HepG2 (cell line): Measurements from ENCODE around the gene MRPL34. TPM values are rescaled to one million over a fixed set of nuclear protein-coding genes. Genes with fewer than 3 reads are reported as not detected.

ENCODE experiments used
- EZH2 ChIP-seq: conservative IDR thresholded peaks from 2 replicates; pipeline ENCODE4 v1.6.1; 2012; ENCODE audit warnings: mild to moderate bottlenecking, low read depth, low read length, moderate library complexity
- GMEB1 ChIP-seq: sonication (generic); formaldehyde crosslinking; IDR thresholded peaks from 2 replicates; pipeline ENCODE4 v1.5.1; 2020; ENCODE audit warnings: missing genetic modification reagents, mild to moderate bottlenecking, borderline replicate concordance
- GTF2F1 ChIP-seq: fragments of 150-350 bp; IDR thresholded peaks from 2 replicates; pipeline ENCODE4 v1.6.1; 2014; ENCODE audit warnings: low read length
- GTF3A ChIP-seq: sonication (generic); formaldehyde crosslinking; conservative IDR thresholded peaks from 2 replicates; pipeline ENCODE4 v1.4.0; 2020; ENCODE audit warnings: mild to moderate bottlenecking, missing genetic modification reagents
- KDM4B ChIP-seq: sonication (generic); formaldehyde crosslinking; IDR thresholded peaks from 2 replicates; pipeline ENCODE4 v1.4.0; 2020; ENCODE audit warnings: missing genetic modification reagents
- MYC ChIP-seq: sonication (generic); formaldehyde crosslinking; IDR thresholded peaks from 2 replicates; pipeline ENCODE4 v1.9.0; 2021; ENCODE audit warnings: missing genetic modification reagents, borderline replicate concordance
- PHF21A ChIP-seq: sonication (generic); formaldehyde crosslinking; IDR thresholded peaks from 2 replicates; pipeline ENCODE4 v1.5.0; 2020; ENCODE audit warnings: mild to moderate bottlenecking, missing genetic modification reagents
- POLR2AphosphoS2 ChIP-seq: IDR thresholded peaks from 2 replicates; pipeline ENCODE4 v1.6.1; 2011; ENCODE audit warnings: low read depth, low read length, improper control_type of control experiment
- SP5 ChIP-seq: IDR thresholded peaks from 2 replicates; pipeline ENCODE4 v1.6.1; 2016; ENCODE audit warnings: low read depth, borderline replicate concordance
- TEAD3 ChIP-seq: optimal IDR thresholded peaks from 2 replicates; pipeline ENCODE3; 2016; ENCODE audit warnings: borderline replicate concordance
- TFE3 ChIP-seq: IDR thresholded peaks from 2 replicates; pipeline ENCODE4 v1.6.1; 2016
- TMF1 ChIP-seq: sonication (generic); formaldehyde crosslinking; IDR thresholded peaks from 2 replicates; pipeline ENCODE4 v1.8.1; 2022; ENCODE audit warnings: low read depth, missing genetic modification reagents
- ZKSCAN1 ChIP-seq: fragments of 150-350 bp; IDR thresholded peaks from 2 replicates; pipeline ENCODE4 v1.6.1; 2014; ENCODE audit warnings: low read length
- ZMAT5 ChIP-seq: sonication (generic); formaldehyde crosslinking; IDR thresholded peaks from 2 replicates; pipeline ENCODE4 v1.5.0; 2020; ENCODE audit warnings: mild to moderate bottlenecking, low read depth, missing genetic modification reagents, borderline replicate concordance
- ZNF276 ChIP-seq: sonication (generic); formaldehyde crosslinking; IDR thresholded peaks from 2 replicates; pipeline ENCODE4 v1.4.0; 2020; ENCODE audit warnings: mild to moderate bottlenecking, low read depth, missing genetic modification reagents
- ZNF513 ChIP-seq: sonication (generic); formaldehyde crosslinking; conservative IDR thresholded peaks from 2 replicates; pipeline ENCODE4 v1.5.0; 2020; ENCODE audit warnings: missing genetic modification reagents
- ZNF547 ChIP-seq: sonication (generic); formaldehyde crosslinking; IDR thresholded peaks from 2 replicates; pipeline ENCODE4 v1.5.1; 2020; ENCODE audit warnings: mild to moderate bottlenecking, missing genetic modification reagents
- ZNF652 ChIP-seq: IDR thresholded peaks from 2 replicates; pipeline ENCODE4 v1.6.1; 2016; ENCODE audit warnings: low read depth, borderline replicate concordance
- ZNF740 ChIP-seq: sonication (generic); formaldehyde crosslinking; IDR thresholded peaks from 2 replicates; pipeline ENCODE4 v1.4.0; 2020; ENCODE audit warnings: missing genetic modification reagents
- ZNF775 ChIP-seq: sonication (generic); formaldehyde crosslinking; IDR thresholded peaks from 2 replicates; pipeline ENCODE4 v1.4.0; 2020; ENCODE audit warnings: missing genetic modification reagents, mild to moderate bottlenecking, moderate library complexity, borderline replicate concordance
- ZNF790 ChIP-seq: sonication (generic); formaldehyde crosslinking; IDR thresholded peaks from 2 replicates; pipeline ENCODE4 v1.8.0; 2022; ENCODE audit warnings: missing genetic modification reagents, mild to moderate bottlenecking, borderline replicate concordance
- ZNF883 ChIP-seq: sonication (generic); formaldehyde crosslinking; IDR thresholded peaks from 2 replicates; pipeline ENCODE4 v1.5.1; 2020; ENCODE audit warnings: mild to moderate bottlenecking, missing genetic modification reagents; ENCODE audit errors: not compliant biosample characterization
- polyA plus RNA-seq, 8 experiments: library from polyadenylated mRNA; depleted of rRNA in 3 of 8; stranded (reverse) in 7 of 8; unstranded in 1 of 8; fragments of >200 nt; fragmentation: Illumina TruSeq in 4 of 8; extraction: Trizol in 4 of 8; gene quantifications; 2 replicates each; pipeline versions ENCODE4 v1.2.1 to v1.2.3, GENCODE V29; 2011 to 2016; ENCODE audit warnings: low read depth in 4 of 8, missing spikeins in 1 of 8, mixed read lengths in 1 of 8; ENCODE audit not compliant: insufficient read depth in 1 of 8
- total RNA-seq, 5 experiments: library from RNA; depleted of rRNA; stranded (reverse); fragments of >200 nt; fragmentation: Illumina TruSeq; extraction: Trizol; gene quantifications; 2 replicates each; pipeline ENCODE4 v1.2.3, GENCODE V29; 2016; ENCODE audit warnings: low read depth in 1 of 5

Gene MRPL34
- total and polyA plus RNA-seq, 2 of the 13 experiments (the other 11 are each of a cell fraction or from before 2014, with no cell fraction given) = 74.0 to 77.3 TPM

GRCh38 chr19:17334414-17335409 is 29.0 kb downstream of the MRPL34 start, which contains the start of gene ANO8 (continued):
- TF ChIP-seq ZNF276 (CRISPR knock-in tag) (no peak), TFE3 (CRISPR knock-in tag) (no peak), TEAD3 (peak; percentile 47), ZNF775 (CRISPR knock-in tag) (no peak), ZNF652 (CRISPR knock-in tag) (no peak), KDM4B (CRISPR knock-in tag) (no peak), ZKSCAN1 (no peak), EZH2 (no peak), TMF1 (CRISPR knock-in tag) (peak; percentile 74; the same call in 1 of the 2 replicates), ZNF790 (no peak), SP5 (CRISPR knock-in tag) (peak; percentile 51), GTF3A (CRISPR knock-in tag) (no peak), ZNF547 (CRISPR knock-in tag) (peak; percentile 78; the same call in 1 of the 2 replicates), PHF21A (peak; percentile 75), ZNF883 (CRISPR knock-in tag) (peak; percentile 36), ZMAT5 (no peak), ZNF513 (CRISPR knock-in tag) (no peak), GMEB1 (CRISPR knock-in tag) (peak; percentile 29; the same call in 1 of the 2 replicates), ZNF740 (CRISPR knock-in tag) (0 out of 2 replicates have a peak, but pooled peaks have one; percentile 20), POLR2AphosphoS2 (no peak), GTF2F1 (no peak), MYC (peak; percentile 81; the same call in 1 of the 2 replicates)
